Progenitor cell of endocrine pancreas (in vitro differentiated cells): ENCODE data around the gene PRM3. TPM values are rescaled to one million over a fixed set of nuclear protein-coding genes. Genes with fewer than 3 reads are reported as not detected.

Source experiments
- DNase-seq: peaks from one replicate; pipeline ENCODE4 v3.0.0; 2021; ENCODE audit warnings: low spot score; ENCODE audit not compliant: unreplicated experiment
- H3K27ac Mint-ChIP-seq: 2 replicates; pipeline ENCODE4 v1.8.0; 2021; ENCODE audit warnings: mild to moderate bottlenecking, moderate library complexity, mixed read lengths
- H3K27me3 Mint-ChIP-seq: 2 replicates; pipeline ENCODE4 v1.8.0; 2021; ENCODE audit warnings: mixed read lengths
- H3K36me3 Mint-ChIP-seq: 2 replicates; pipeline ENCODE4 v1.8.0; 2022; ENCODE audit warnings: mixed read lengths; ENCODE audit not compliant: insufficient read depth
- H3K4me1 Mint-ChIP-seq: 2 replicates; pipeline ENCODE4 v1.8.0; 2021; ENCODE audit warnings: low read depth, mixed read lengths
- H3K4me3 Mint-ChIP-seq: 2 replicates; pipeline ENCODE4 v1.8.0; 2021; ENCODE audit warnings: low read depth, mild to moderate bottlenecking, moderate library complexity, mixed read lengths
- H3K9me3 Mint-ChIP-seq: 2 replicates; pipeline ENCODE4 v1.8.0; 2021; ENCODE audit warnings: low read depth, mixed read lengths
- total RNA-seq: library from RNA; stranded (reverse); gene quantifications from 2 replicates; pipeline ENCODE4 v1.2.1, GENCODE V29; 2021
- TF ChIP-seq, protein P1 (sequence below): fragments of 200-600 bp; sonication (generic); IDR thresholded peaks from one replicate; pipeline ENCODE4 v1.5.0; 2021; ENCODE audit warnings: antibody characterized with exemption, mild to moderate bottlenecking; ENCODE audit not compliant: unreplicated experiment

The PRM3 gene
- total RNA-seq, 1 donor from 2014 or later, result not detected

DNA sequence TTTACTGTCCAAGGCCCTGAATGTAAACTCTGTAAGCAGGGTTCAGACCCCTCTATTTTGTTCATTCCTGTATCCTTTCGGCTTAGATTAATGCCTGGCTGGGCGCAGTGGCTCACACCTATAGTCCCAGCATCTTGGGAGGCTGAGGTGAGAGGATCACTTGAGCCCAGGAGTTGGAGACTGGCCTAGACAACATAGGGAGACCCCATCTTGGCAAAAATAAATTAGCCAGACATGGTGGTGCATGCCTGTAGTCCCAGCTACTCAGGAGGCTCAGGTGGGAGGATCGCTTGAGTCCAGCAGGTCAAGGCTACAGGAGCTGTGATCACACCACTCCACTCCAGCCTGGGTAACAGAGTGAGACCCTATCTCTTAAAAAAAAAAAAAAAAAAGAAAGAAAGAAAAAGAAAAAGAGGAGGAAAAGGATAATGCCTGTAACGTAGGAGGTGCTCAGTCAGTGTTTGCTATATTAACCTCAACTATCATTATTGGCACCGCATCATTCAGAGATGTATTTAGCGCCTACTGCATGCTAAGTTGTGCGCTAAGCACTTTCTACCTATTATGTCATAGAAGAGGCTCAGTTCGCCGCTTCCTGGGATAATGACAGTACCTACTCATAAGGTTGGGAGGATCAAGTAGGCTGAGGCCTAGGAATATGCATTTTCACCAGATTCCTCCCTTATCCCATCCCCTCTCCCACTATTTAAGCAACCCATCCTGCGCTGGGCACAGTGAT is 22.5 kb downstream of the PRM3 start:
- no peaks in the 10 kb centered on the region for H3K27me3 Mint-ChIP-seq
- H3K4me1 Mint-ChIP-seq, result no peaks in the 10 kb centered on the region
- H3K4me3 Mint-ChIP-seq, result no peak overlapping the region
- no peak for DNase-seq
- TF ChIP-seq, protein P1, sequence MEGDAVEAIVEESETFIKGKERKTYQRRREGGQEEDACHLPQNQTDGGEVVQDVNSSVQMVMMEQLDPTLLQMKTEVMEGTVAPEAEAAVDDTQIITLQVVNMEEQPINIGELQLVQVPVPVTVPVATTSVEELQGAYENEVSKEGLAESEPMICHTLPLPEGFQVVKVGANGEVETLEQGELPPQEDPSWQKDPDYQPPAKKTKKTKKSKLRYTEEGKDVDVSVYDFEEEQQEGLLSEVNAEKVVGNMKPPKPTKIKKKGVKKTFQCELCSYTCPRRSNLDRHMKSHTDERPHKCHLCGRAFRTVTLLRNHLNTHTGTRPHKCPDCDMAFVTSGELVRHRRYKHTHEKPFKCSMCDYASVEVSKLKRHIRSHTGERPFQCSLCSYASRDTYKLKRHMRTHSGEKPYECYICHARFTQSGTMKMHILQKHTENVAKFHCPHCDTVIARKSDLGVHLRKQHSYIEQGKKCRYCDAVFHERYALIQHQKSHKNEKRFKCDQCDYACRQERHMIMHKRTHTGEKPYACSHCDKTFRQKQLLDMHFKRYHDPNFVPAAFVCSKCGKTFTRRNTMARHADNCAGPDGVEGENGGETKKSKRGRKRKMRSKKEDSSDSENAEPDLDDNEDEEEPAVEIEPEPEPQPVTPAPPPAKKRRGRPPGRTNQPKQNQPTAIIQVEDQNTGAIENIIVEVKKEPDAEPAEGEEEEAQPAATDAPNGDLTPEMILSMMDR, result no peak
- H3K9me3 Mint-ChIP-seq, result no peaks in the 10 kb centered on the region
- no peak overlapping the region for H3K27ac Mint-ChIP-seq
- H3K36me3 Mint-ChIP-seq, result peaks cover 2% of the 10 kb centered on the region

DNA sequence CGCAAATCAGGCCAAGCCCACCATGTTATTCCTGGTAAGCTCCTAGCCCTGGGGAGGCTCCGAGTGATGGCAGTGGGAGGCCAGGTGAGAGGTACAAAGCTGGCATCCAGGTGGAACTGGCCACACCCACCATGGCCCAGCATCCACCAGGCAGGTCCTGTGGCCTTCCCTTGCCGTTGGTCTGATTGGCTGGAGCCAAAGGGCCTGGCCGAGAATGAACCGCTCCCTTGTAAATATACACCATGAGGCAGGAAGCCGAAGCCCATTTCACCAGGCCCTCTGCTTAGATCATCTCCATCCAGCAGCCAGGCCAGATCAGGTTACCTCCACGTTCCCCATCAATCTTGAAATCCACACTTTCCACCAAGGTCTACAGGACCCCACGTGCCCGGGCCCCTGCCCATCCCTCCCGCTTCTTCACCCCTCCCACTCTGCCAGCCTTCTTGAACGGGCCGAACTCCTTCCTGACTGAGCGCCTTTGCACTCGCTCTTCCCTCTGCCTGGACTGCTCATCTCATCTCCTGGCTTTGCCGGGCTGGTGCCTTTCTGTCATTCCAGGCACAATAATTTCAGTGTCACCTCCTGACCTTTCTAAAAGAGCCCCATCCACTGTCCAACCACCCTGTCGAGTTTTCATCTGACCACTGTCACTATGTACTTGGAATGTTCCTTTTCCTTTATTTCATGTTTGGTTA is 23.2 kb downstream of the PRM3 start:
- peaks cover 2% of the 10 kb centered on the region for H3K36me3 Mint-ChIP-seq
- H3K4me1 Mint-ChIP-seq, result peaks cover 3% of the 10 kb centered on the region
- no peak overlapping the region for H3K27ac Mint-ChIP-seq
- DNase-seq, result no peak
- TF ChIP-seq, protein P1, result no peak
- no peaks in the 10 kb centered on the region for H3K9me3 Mint-ChIP-seq
- no peak overlapping the region for H3K4me3 Mint-ChIP-seq
- no peaks in the 10 kb centered on the region for H3K27me3 Mint-ChIP-seq

DNA sequence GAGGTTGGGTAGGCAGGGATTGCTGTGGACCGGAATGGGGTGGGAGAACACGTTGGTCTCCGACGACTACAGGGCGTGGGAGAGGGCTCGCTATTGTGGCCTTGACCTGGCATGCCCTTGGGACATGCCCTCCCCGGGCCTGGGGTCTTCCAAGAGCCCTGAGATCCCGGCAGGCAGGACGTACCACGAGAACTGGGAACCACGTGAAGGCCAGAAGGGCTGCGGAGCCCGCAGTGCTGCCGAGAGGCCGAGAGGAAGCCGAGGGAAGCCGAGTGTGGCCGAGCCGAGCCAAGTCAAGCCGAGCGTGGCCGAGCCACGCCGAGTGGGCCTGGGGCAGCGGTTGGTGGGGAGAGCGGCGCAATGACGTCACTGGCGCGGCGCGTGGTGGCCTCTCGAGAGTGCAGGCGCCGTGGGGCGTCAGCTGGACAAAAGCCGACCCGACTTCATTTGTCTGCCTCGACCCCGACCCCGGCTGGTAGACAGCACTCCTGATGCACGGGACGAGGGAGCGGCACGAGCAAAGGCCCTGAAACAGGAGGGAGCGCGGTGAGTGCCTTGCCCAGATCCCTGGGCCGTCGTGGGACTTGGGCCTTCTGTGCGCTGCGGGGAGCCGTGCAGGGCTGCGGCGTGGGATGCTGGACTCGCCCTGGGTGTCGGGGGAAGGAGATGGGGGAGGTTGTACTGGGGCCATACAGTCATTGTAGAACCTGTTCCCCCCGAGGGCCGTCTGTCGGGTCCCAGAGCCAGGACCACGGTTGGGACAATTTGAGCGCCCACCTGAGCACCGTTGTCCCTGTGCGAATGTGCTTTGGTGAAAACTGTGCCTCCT is 24.0 kb downstream of the PRM3 start:
- TF ChIP-seq, protein P1, result no peak
- peaks cover 2% of the 10 kb centered on the region for H3K36me3 Mint-ChIP-seq
- H3K4me3 Mint-ChIP-seq, result no peak overlapping the region
- peaks cover 3% of the 10 kb centered on the region for H3K27me3 Mint-ChIP-seq
- peaks cover 3% of the 10 kb centered on the region for H3K4me1 Mint-ChIP-seq
- H3K27ac Mint-ChIP-seq, result no peak overlapping the region
- DNase-seq, result no peak
- H3K9me3 Mint-ChIP-seq, result no peaks in the 10 kb centered on the region

DNA sequence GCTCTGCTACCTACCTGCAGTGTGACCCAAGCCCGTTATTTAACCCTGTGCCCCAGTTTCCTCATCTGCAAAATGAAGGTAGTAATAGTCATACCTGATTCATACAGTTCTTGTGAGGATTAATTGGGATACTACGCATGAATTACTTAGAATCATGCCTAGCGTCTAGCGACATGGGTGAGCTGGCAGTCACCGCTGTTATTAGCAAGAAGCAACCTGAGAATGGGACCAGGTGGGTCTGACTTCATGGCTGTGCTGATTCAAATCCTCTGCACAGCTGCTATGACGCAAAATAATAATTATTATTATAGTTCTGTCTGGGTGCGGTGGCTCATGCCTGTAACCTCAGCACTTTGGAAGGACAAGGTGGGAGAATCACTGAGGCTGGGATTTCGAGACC is 25.3 kb downstream of the PRM3 start:
- no peak overlapping the region for H3K4me3 Mint-ChIP-seq
- DNase-seq, result no peak
- peaks cover 3% of the 10 kb centered on the region for H3K27me3 Mint-ChIP-seq
- TF ChIP-seq, protein P1, result no peak
- H3K4me1 Mint-ChIP-seq, result peaks cover 3% of the 10 kb centered on the region
- H3K36me3 Mint-ChIP-seq, result no peaks in the 10 kb centered on the region
- H3K9me3 Mint-ChIP-seq, result no peaks in the 10 kb centered on the region
- no peak overlapping the region for H3K27ac Mint-ChIP-seq

DNA sequence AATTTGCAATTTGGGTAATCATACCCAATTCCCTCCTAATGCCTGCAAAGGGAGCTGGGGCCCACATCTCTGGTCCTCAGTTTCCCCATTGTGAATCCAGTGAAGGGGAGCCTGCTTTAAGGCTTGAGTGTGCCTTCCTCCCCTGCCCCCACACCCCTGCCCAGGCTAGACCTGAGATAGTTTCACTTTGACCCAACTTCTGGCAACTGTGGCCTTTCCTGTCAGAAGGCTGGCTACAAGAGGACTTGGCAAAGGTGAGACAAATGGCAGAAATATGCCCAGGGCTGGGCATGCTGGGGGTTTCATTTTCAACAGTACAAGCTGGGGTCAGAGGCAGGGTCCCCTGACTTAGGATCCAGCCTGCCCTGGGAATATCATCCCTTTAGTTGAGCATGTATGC is 27.4 kb downstream of the PRM3 start:
- peaks cover 3% of the 10 kb centered on the region for H3K4me1 Mint-ChIP-seq
- H3K27me3 Mint-ChIP-seq, result peaks cover 3% of the 10 kb centered on the region
- no peak overlapping the region for H3K4me3 Mint-ChIP-seq
- H3K36me3 Mint-ChIP-seq, result no peaks in the 10 kb centered on the region
- no peak overlapping the region for H3K27ac Mint-ChIP-seq
- TF ChIP-seq, protein P1, result no peak
- no peaks in the 10 kb centered on the region for H3K9me3 Mint-ChIP-seq
- DNase-seq, result no peak
